Brain pericyte (primary cell): ENCODE measurements around the gene VEGFC.

ENCODE experiments used
- DNase-seq: peaks from one replicate; pipeline ENCODE4 v3.0.0-alpha.2; 2012; ENCODE audit warnings: low read depth, low spot score

Gene VEGFC

DNA sequence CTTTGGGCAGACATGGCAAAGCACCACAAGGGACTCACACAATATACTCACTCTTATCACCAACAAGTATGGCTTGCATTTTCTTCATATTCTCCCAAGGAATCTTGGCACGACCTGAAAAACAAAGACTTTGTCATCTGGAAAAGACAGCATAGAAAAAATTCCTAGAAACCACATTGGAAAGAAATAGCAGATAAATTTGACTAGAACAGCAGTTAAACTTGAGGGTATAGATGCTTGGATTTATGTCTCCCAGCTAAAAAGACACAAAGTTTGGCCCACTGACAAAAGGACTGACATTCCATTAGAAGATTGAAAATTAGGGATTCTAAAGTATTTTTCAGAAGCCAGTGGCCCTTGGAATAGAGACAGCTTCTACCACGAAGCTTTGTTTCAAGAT lies 6.9 kb upstream of the VEGFC start:
- no peak for DNase-seq

DNA sequence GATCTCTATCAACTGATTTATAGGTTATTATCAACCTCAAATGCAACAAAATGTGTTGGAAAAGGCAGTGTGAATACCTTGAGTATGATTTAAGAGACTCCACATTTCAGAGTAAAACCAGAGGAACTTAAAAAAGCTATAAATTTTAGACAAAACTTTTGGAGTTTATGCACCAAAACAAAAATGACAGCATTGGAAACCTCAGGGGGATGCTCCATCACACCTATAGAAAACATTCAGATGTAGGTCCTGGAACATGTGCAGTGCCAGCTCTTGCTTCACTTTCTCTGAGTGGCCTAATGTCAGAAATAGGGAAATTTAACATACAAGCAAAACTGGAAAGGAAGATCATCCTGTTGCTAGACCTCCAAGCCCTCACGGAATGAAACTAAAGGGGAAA lies 5.8 kb upstream of the VEGFC start:
- DNase-seq: no peak

DNA sequence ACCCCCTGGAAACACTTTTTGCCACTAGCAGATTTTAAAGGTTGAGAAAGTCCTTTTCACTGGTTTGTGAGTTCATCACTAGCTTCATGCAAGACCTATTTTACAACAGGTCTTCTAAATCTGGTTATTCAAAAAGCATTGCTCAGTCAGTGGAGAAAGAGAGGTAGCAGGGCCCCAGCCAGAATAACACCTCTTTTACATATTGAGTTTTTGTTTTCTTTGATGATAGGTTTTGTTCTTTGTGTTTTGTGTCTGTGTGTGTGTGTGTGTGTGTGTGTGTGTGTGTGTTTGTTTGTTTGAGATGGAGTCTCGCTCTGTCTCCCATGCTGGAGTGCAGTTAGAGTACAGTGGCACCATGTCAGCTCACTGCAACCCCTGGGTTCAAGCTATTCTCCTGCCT lies 2.7 kb upstream of the VEGFC start:
- no peak for DNase-seq

DNA sequence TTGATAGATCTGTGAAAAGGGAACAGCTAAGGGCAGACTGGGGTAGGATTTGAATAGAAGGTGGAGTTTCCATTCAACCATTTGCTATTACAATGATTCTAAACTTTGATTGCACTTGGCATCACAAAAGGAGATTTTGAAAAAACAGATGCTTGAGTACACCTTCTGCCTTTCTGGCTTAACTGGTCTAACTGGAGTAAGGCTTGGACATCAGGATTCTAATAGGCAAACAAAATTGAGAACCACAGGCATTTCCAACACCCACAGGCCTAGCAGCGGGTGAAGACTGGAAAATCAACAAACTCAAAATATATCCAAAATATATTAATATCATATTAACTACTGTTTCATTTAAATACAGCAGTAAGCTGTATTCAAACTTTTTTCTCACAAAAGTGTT lies 1.9 kb upstream of the VEGFC start:
- DNase-seq: no peak

DNA sequence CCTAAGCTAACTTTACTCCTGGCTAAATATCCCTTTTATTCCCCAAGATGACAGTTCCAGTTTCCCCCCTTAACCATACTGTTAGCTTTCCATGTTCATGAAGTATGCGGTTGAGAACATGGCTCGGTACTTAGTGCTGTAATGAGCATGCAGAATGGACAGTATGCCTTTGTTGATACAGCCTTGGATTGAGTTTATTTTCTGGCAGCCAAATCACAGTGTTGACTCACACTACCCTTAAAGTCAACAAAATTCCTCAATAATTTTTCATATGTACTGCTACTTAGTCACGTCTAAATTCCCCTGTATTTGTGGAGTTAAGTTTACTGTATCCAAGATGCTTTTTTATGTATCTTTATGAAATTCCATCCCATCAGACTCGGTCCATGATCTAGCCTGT lies 1.4 kb upstream of the VEGFC start:
- no peak for DNase-seq

DNA sequence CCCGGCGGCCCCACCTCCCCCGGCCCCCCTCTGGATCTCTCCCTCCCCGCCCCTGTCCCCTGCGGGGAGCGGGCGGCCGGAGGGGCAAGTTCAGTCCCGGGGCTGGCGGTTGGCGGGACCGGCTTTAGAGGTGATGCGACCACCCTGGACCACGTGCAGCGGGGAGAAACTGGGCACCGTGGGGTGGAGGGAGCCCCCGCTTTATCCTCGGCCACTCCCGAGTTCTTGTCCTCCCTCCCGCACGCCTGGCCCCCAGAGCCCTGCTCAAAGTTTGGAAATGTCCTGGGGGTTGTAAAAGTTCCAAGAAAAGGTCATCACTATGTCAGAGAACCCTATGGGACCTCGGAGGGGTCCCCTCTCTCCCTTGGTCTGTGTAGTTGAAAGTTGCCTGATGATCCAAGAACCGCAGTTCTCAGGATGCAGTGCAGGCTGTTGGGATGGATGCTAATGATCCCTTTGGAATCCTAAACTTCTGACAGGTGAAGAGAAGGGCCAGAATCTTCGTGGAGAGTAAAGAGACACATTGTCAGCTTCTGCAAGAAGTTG lies 411 bp upstream of the VEGFC start:
- no peak for DNase-seq

DNA sequence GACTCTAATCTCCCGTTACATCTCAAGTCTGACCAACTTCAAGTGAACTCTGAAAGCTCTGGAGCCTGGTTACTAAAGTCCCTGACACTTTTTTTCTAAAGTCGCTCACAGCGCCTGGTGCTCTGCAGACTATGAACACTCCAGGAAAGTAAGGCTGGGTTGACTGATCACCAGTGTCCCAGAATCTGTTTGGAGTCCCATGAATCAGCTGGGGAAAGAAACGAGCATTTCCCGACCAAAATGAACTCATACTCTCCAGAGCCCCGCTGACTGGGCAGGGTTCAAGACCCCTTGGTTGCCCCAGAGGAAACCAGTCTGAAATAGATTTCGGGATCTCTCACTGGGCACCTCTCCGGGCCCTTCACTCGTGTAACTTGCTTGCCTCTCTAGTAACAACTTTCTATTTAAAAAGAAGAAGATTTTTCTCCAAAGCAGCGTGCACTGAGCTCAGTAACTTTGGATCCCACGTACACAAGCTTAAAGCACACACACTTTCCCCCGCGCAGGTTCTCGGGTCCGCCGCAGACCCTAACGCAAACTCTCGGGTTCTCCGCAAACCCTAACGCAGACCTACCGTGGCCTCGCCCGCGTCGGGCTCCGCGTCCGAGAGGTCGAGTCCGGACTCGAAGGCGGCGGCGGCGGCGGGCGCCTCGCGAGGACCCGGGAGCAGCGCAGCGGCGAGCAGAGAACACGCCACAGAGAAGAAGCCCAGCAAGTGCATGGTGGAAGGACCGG lies 964 bp downstream of the VEGFC start:
- no peak for DNase-seq

DNA sequence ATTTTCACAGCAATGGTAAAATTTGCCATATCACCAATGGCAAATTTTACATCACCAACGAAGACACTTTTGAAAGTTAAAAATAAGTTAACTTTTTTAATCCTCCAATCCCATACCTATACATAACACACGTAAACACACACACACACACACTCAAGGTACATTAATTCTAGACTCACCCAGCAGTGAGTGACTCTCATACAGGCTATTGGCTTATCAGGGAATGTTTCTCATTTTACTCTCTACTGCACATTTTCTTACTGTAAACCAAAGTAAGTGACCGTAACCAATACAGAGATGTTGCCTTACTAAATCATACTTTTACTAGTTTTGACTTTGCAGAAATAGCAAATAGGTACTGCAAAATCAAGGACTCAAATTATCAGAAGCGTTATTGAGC lies 2.3 kb downstream of the VEGFC start:
- no peak for DNase-seq

DNA sequence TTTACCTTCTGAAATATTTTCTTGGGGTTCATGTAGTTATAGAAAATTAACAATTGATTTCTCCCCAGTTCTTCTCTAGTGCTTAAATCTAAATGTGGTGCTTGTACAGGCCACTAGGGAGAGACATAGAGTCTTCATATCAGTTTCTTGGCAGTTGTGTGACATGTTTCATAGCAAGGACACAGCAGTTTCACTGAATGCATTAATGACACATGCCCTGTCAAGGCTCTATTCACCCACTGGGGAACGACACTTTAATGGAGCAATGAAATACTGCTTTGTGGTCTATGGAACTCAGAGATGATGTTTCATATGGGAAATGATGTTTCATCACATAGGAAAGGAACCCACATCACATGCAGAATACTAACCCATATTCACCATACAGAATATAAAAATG lies 2.8 kb downstream of the VEGFC start:
- DNase-seq: no peak

DNA sequence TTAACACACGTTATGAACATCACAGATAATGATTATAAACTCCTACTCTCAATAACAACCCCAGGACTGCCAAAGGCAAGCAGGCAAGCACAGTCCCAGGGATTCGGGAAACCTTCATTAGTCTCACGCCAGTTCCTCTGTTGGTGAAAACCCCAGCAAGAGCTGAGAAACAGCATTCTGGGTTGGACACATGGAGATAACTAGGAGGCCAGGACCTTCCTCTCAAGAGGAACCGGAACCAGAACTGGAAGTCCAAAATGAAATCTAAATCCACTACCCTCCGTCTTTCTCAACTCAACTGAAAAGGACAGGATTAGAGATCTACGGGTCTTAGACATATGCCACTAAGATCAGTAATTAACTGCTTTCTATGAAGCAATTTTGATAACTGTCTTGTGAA lies 3.8 kb downstream of the VEGFC start:
- no peak for DNase-seq

DNA sequence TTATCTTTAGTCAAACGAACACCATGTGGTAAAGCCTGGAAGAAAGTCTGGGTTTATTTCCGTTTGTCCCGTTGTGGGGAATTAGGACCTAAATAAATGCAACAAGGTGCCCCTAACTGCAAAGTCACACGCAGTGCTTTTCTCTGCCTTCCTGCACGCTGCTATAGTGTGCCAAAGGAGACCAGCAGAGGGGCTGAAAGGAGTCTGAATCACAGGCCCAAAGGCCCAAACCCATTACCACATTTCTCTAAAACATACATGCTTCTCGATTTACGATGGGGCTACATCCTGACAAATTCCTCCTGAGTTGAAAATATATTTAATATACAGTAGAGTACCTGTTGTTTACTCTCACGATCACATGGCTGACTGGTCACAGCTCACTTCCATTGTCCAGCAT lies 4.5 kb downstream of the VEGFC start:
- DNase-seq: no peak

DNA sequence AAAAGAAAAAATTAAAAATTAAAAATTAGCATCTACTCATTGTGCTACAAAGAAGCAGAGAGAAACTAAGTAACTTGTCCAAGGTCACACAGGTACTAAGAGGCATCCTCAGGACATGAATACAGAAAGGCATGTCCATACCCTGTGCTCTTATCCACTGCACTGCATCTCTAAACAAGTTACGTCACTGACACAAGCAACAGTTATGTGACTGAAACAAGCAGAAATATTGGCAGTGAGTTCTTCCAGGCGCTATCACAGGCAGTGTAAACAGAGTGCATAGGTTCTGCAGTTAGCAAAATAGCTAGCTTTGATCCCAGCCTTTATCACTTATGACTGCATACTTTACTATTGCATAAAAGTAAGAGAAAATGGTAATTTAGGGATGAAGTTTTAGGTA lies 7.9 kb downstream of the VEGFC start:
- no peak for DNase-seq

DNA sequence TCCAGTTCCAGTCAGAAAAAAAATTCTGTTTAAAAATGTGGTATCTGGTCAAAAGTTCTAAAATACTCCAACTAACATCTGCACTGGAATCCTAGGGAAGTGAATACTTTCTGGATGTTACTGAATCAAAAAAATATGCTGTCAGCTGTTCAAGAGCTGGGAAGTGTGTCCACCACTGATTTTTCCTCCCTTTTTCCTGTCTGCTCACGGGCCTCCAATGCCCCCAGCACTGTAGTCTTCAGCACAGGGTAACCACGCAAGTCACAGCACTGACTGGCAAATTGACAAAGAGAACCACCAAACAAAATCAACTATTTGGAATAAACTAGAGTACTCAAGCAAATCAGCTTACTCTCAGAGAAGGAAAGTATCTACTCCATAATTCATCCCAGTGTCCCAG lies 9.9 kb downstream of the VEGFC start:
- no peak for DNase-seq

DNA sequence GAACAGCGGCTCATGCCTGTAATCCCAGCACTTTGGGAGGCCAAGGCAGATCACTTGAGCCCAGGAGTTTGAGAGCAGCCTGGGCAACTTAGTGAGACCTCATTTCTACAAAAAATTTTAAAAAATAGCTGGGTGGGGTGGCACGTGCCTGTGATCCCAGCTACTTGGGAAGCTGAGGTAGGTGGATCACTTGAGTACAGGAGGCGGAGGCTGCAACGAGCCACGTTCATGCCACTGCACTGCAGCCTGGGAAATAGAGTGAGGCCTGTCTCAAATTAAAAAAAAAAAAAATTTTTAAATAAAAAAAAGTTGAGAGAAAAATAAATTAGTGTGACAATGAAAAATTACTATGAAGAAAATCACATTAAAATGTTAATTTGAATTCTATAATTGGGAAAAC lies 10.5 kb downstream of the VEGFC start:
- DNase-seq: no peak

DNA sequence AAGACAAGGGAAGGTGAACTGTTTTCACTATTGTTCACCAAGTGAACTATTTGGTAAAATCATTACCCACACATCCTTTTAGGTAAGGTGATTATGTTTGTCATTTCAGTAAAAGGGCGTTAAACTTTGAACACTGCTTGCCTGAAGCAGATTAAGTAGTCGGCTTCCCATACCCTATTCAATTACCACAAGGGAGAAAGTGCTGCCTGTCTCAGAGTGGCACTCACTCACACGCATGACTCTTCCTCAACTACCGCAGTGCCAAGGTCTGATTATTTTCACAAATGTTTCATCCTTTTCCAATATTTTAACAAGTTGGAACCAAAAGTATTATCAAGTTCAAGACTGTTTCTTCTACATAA lies 11.0 kb downstream of the VEGFC start:
- DNase-seq: no peak

DNA sequence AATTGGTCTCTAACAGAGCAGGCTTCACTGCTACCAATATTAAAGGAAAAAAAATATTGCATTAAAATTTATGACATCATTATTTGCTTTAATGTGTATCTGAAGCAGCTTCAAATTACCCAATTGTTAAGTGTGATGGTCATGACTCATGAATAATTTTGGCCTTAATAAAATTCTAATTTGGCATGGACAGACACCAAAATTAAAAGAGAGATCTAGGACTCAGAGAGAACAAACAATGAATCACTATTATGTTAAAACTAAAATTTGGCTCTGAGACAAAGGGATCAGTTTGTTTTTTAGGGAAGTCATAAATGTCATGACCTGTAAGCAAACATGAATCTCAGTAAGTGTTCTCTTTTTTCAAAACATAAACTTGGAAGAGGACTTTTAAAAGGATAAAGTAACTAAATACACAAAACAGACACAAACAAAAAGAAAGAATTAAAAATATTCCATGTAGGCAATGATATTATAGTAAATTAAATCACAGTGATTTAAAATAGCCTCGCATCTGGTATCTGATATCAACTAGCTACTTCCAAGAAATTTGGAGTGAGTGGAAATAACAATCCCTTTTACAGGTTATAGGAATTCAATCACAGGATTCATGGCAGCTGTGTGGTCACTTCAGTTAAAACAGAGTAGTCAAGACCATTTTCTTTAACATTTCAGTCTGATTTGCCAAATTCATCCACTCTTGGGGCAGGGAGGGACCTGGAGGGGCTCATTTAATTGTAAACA lies 11.6 kb downstream of the VEGFC start:
- DNase-seq: no peak

DNA sequence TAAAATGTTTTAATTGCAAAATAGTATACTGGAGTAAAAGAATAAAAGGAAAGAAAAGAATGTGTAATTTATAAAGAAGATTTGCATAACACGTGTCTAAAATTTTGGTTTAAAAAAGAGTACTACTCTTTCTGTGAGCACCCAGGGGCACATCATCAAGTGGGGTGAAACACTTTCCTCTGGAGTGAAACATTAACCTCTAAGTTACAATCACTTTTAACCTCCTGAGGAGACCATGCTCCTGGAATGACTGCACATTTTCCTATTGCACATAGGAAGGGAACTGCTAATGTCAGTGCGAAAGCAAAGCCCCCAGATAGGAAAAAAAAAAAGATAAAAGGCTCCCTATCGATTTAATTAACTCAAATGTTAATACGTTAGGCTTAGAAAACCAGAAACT lies 13.3 kb downstream of the VEGFC start:
- no peak for DNase-seq

DNA sequence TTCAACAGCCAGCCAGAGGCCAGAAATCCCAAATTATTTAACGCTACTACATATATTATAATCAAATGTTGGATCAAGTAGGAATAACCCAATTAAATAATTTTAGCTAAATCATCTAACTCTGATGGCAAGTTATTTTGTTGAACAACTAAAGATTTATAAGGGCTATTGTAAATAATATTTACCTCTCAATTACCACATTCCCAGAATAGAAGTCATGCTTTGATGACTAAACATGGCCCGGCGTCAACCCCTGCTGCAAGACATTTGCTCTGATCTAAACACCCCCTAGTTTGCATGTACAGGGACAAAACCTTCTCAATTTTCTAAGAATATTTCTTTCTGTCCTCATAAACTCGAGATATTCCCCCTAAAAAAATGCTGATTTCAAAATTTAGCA lies 14.2 kb downstream of the VEGFC start:
- DNase-seq: no peak

DNA sequence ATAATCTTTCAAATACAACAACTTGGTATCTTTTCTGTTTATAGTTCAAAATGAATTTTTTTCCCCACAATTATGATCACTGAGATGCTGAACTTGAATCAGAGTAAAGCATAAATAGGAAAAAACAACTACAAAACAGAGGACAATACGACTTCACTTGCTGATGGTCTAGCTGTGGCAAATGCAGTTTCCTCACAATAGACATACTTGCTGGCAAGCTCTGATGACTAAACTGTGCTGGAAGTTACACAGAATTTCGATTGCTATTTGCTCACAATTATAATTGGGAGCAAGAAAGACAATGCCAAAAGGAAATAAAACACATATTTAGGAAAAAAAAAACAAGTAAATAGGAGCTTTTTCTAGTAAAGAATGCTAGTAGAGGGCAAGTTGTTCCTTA lies 14.7 kb downstream of the VEGFC start:
- no peak for DNase-seq

DNA sequence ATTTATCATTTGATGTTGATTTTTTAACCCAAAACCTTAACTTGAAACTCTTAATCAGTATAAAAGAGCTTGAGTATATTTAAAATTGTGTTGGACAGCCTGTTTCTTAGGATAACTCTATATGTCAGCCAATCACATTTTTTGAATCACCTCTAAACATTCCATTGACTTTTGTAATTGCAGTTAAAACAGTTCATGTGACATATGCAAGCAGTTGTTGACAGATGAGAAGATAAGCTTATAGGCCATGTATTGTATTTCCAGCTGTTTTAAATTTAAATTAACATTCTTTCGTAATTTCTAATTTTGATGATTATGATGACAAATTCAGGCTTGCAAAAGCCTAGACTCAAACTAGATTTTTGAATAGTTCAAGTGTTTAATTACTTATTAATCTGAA lies 17.4 kb downstream of the VEGFC start:
- no peak for DNase-seq

DNA sequence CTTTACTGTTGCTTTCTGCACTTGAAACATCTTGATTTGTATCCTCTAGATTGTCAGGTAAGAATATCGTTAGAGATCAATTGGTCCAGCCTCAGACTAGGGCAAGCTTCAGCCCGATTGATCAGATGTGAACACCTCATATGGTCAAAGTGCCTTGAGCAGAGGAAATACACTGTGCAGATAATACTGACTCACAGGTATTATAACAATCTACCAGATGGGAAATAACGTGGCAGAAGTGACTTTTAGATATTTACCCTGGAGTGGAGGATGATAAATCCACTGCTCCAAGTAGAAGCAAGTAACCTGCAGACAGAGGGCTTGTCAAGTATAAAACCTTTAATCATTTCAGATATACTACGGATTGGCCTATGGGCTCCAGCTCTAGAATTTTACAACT lies 17.9 kb downstream of the VEGFC start:
- DNase-seq: no peak

DNA sequence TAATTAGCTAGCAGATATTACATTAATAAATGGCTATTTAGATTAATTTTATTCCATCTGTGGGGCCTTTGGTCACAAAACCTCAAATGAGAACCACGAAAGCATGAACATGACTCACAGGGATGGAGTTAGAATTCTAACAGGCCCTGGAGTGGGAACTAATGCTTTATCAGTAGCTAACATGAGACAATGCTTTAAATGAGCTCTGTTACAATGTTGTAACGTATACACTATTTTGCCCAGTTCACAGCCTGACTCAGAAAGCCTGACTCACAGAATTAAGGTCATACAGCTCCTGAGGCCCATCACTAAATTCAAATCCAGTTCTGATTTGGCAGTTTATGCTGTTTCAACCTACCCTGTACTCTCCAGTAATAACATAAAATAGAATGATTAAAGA lies 23.2 kb downstream of the VEGFC start:
- DNase-seq: no peak

DNA sequence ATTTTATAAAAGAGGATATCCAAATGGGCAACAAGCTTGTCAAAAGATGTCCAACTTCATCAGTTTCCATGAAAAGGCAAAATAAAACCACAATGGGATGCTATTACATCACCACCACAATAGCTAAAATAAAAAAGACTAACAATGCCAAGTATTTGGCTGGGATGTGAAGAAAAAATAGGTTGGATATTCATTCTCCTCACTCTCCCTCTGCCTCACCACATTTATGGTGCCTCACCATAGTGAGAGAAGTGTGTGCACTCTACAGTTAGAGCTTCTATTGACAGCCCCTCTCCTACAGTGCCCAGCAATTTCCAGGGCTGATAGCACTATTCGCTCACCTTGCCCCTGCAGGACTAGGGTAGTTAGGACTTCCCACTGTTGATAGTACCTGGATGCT lies 25.5 kb downstream of the VEGFC start:
- no peak for DNase-seq
